C1 segment of cervical spinal cord (tissue), 14 donors: ENCODE data around the gene LIG1.

Experiments used
- DNase-seq, 14 donors: peaks; one replicate each; lab custom pipeline; 2025; lab: John Stamatoyannopoulos, UW

Gene LIG1

GRCh38 chr19:48182434-48182833, 12.3 kb upstream of the LIG1 start:
- DNase-seq, result no peak

- DNase-seq, result no peak
Observed at GRCh38 chr19:48181505-48181904, 11.4 kb upstream of the LIG1 start.

- no peak for DNase-seq
Observed at GRCh38 chr19:48176226-48176625, 6.1 kb upstream of the LIG1 start.

- no peak for DNase-seq
Observed at GRCh38 chr19:48175578-48175977, 5.4 kb upstream of the LIG1 start.

- no peak for DNase-seq
Observed at GRCh38 chr19:48174445-48175030, 4.4 kb upstream of the LIG1 start.

- DNase-seq, result no peak
Observed at GRCh38 chr19:48171710-48172109, 1.6 kb upstream of the LIG1 start.

GRCh38 chr19:48170817-48171347, 738 bp upstream of the LIG1 start:
- DNase-seq, result peak in 4 of 14 donors; percentile 28 to 42 (median 32)

- peak in 9 of 14 donors; percentile 33 to 61 (median 38) for DNase-seq
Observed at GRCh38 chr19:48169578-48169938, 586 bp downstream of the LIG1 start.

- no peak for DNase-seq
Observed at GRCh38 chr19:48168689-48169088, 1.5 kb downstream of the LIG1 start.

- no peak for DNase-seq
Observed at GRCh38 chr19:48158210-48158790, 11.8 kb downstream of the LIG1 start.

GRCh38 chr19:48154003-48154402, 16.1 kb downstream of the LIG1 start:
- DNase-seq, result no peak

GRCh38 chr19:48152551-48152950, 17.6 kb downstream of the LIG1 start:
- peak in 13 of 14 donors; percentile 9 to 80 (median 30) for DNase-seq

- no peak for DNase-seq
Observed at GRCh38 chr19:48149430-48149829, 20.7 kb downstream of the LIG1 start.

GRCh38 chr19:48148576-48148975, 21.6 kb downstream of the LIG1 start:
- DNase-seq, result no peak

GRCh38 chr19:48147597-48148175, 22.5 kb downstream of the LIG1 start:
- DNase-seq, result no peak

GRCh38 chr19:48139053-48139452, 31.1 kb downstream of the LIG1 start:
- DNase-seq, result no peak

- DNase-seq, result no peak
Observed at GRCh38 chr19:48137411-48137810, 32.7 kb downstream of the LIG1 start.

- DNase-seq, result no peak
Observed at GRCh38 chr19:48136547-48136946, 33.6 kb downstream of the LIG1 start.

GRCh38 chr19:48135411-48135810, 34.7 kb downstream of the LIG1 start:
- peak in 1 of 14 donors; percentile 7 for DNase-seq

GRCh38 chr19:48133094-48133493, 37.0 kb downstream of the LIG1 start:
- DNase-seq, result no peak

- DNase-seq, result no peak
Observed at GRCh38 chr19:48127561-48127960, 42.6 kb downstream of the LIG1 start.

- DNase-seq, result peak in 7 of 14 donors; percentile 9 to 40 (median 15)
Observed at GRCh38 chr19:48123907-48124651, 46.1 kb downstream of the LIG1 start.
